Memory B cell (primary cell): ENCODE results near the gene LPP.

Experiments
- ATAC-seq: fragments of 150-1000 bp; cut with Tn5 transposase; 2 replicates; pipeline ENCODE4 v1.10.0; 2021; ENCODE audit warnings: low read depth, mild to moderate bottlenecking, moderate library complexity
- DNase-seq, 2 donors: peaks; one replicate each; pipeline ENCODE4 v3.0.0; 2022; ENCODE audit warnings: low spot score in 2 of 2
- H3K27ac Mint-ChIP-seq: one replicate; pipeline ENCODE4 v1.8.0; 2022; ENCODE audit warnings: mild to moderate bottlenecking, moderate library complexity, mixed read lengths
- H3K27me3 Mint-ChIP-seq: one replicate; pipeline ENCODE4 v1.8.0; 2022; ENCODE audit warnings: mixed read lengths
- H3K36me3 Mint-ChIP-seq: one replicate; pipeline ENCODE4 v1.8.0; 2022; ENCODE audit warnings: mild to moderate bottlenecking, mixed read lengths
- H3K4me1 Mint-ChIP-seq: one replicate; pipeline ENCODE4 v1.8.0; 2022; ENCODE audit warnings: mixed read lengths
- H3K4me3 Mint-ChIP-seq: one replicate; pipeline ENCODE4 v1.8.0; 2022; ENCODE audit warnings: mild to moderate bottlenecking, moderate library complexity, mixed read lengths
- H3K9me3 Mint-ChIP-seq: one replicate; pipeline ENCODE4 v1.8.0; 2022; ENCODE audit warnings: mixed read lengths

The LPP gene

DNA sequence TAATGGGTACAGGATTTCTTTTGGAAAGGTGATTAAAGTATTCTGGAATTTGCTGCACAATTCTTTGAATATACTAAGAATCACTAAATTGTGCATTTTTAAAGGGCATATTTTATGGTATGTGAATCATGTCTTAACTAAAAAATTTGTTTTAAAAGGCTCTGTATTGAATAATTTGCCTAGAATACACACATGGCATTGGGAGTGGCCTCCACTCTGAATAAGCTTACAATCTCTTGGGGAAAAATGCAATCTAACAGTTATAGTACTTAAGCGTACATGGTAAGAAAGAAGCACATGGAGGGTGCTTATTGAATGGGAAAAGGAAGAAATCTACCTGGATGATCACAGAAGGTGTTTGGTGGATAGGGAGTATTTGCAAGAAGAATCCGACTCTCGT, 385.1 kb downstream of the LPP start:
- H3K4me1 Mint-ChIP-seq, result peaks cover 12% of the 10 kb centered on the region
- peaks cover 17% of the 10 kb centered on the region for H3K36me3 Mint-ChIP-seq
- no peak overlapping the region for H3K27ac Mint-ChIP-seq
- H3K27me3 Mint-ChIP-seq, result no peaks in the 10 kb centered on the region
- H3K4me3 Mint-ChIP-seq, result no peak overlapping the region
- DNase-seq (no peak), ATAC-seq (no peak)
- H3K9me3 Mint-ChIP-seq, result no peaks in the 10 kb centered on the region

DNA sequence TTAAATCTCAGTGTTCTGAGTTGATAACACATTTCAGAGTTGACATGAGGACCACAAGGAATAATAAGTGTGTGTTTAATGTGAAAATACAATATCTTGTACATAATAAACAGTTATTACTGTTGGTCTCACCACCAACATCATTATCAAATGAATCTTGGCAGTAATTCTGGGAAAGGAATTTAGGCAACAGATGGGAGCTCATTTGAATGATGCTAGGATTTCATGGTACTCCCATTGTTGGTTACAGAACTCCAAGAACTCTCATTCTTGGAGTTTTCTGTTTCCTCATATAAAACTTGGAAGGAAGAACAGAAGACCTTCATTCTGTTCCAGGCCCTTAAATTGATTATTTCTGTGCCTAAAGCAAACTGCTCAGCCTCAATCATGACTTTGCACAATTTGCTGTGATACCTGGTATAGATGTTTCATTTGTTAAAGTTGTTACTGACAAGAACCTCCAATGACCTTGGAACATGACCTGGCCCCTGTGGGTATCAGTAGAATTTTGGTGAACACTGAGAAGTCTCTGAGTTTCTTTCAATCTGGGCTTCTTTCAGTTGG, 385.8 kb downstream of the LPP start:
- Mint-ChIP-seq H3K4me1 (peaks cover 12% of the 10 kb centered on the region), H3K27me3 (no peaks in the 10 kb centered on the region), H3K9me3 (no peaks in the 10 kb centered on the region), H3K36me3 (peaks cover 19% of the 10 kb centered on the region), H3K4me3 (no peak overlapping the region), H3K27ac (no peak overlapping the region)
- ATAC-seq (no peak), DNase-seq (no peak)

DNA sequence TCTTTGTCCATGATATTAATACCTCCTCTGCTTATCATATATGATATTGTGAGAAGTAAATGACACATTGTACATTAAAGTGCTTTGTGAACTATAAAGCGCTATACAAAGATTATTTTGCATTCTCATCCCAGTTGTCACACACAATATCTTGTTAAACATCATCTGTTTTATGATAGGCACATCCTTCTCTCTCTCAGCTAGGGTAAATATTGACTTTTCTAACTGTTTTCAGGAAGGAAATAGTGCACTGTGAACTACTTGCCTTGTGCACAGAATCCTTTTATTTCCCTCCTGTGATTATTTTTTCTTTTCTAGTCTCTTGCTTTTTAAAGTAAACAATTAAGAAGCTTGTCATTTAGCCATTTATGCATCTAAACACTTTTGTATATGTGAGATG, 388.2 kb downstream of the LPP start:
- no peak overlapping the region for H3K27ac Mint-ChIP-seq

DNA sequence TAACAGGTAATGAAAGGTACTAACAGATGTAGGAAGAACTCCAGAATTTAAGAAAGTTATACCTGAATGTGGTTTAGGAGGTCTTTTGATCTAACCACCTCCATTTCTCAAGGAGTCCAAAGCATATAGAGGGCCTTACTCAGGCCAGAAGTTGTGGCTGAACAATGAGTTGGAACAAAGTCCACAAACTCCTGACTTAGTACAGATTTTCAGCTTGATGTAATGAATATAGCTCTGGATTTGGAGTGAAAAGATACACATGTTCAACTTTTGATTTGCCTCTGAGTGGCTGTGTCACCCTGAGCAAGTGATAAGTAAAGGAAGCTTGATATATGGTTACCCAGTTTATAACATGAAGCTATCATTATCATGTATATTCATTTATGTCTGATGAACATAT, 390.1 kb downstream of the LPP start:
- peaks cover 12% of the 10 kb centered on the region for H3K4me1 Mint-ChIP-seq
- ATAC-seq (no peak), DNase-seq (no peak)
- H3K27me3 Mint-ChIP-seq, result no peaks in the 10 kb centered on the region
- no peaks in the 10 kb centered on the region for H3K9me3 Mint-ChIP-seq
- no peak overlapping the region for H3K27ac Mint-ChIP-seq
- no peak overlapping the region for H3K4me3 Mint-ChIP-seq
- H3K36me3 Mint-ChIP-seq, result peaks cover 14% of the 10 kb centered on the region

More for the DNA sequence above, 388.2 kb downstream of the LPP start:
- ATAC-seq (no peak), DNase-seq (no peak)
- Mint-ChIP-seq H3K27me3 (no peaks in the 10 kb centered on the region), H3K36me3 (peaks cover 16% of the 10 kb centered on the region), H3K4me3 (no peak overlapping the region), H3K9me3 (no peaks in the 10 kb centered on the region), H3K4me1 (peaks cover 12% of the 10 kb centered on the region)

DNA sequence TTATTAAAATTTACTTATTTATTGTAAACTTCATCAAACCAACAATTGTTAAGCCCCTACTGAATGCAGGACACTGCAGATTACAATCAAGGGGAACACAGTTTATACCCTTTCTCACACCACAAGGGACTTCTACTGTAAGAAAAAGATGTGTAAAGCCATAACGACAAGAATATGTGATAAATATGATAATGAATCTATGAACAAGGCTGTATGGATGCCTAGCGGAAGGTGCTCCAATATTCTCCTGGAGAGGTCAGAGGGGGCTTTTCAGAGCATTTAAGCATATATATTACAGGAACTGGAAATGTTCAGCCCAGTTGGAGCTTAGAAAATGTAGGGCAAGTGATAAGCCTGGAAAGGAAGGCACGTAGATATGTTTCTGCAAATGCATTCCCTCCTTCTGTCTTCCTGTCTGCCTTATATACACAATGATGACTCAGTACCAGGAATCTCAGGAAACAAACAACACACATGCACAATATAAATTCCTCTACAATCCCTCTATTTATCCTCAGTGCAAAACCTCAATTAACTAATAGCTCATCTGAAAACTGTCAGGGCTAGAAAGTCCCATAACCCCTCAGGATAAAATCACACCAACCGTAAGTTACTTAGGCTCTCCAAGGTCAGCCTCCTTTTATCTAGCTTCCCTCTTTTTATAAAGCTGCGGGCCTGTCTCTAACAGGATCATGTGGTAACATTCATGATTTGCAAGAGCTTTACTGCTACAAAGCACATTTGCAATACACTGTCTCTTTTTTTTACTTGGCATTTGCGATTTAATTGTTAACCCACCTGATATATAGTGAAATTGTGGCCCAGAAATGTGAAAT, 393.1 kb downstream of the LPP start:
- peaks cover 5% of the 10 kb centered on the region for H3K4me1 Mint-ChIP-seq
- peaks cover 12% of the 10 kb centered on the region for H3K36me3 Mint-ChIP-seq
- H3K27ac Mint-ChIP-seq, result no peak overlapping the region
- DNase-seq, result no peak
- no peaks in the 10 kb centered on the region for H3K9me3 Mint-ChIP-seq
- ATAC-seq, result no peak
- H3K4me3 Mint-ChIP-seq, result no peak overlapping the region
- H3K27me3 Mint-ChIP-seq, result no peaks in the 10 kb centered on the region

DNA sequence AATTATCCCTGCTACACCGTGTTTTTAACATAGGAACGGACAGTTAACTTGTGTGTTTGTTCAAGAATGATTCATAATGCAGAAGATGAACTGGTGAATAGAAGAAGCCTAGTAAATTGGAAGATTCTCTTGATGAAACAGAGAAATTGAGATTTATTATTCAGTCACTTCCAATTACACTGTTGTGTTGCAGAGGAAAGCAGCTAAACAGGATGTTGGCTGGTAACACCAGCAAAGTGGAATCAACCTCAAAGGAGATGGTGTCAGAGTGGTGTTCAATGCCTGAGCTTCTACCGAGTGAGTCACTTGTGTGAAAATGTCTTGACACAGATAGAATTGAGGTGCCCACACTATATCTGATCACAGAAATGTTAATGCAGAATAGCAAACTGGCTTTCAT, 399.6 kb downstream of the LPP start:
- peaks cover 4% of the 10 kb centered on the region for H3K36me3 Mint-ChIP-seq
- no peak overlapping the region for H3K4me3 Mint-ChIP-seq
- no peak overlapping the region for H3K27ac Mint-ChIP-seq
- H3K27me3 Mint-ChIP-seq, result no peaks in the 10 kb centered on the region
- ATAC-seq (no peak), DNase-seq (no peak)
- peaks cover 2% of the 10 kb centered on the region for H3K4me1 Mint-ChIP-seq
- no peaks in the 10 kb centered on the region for H3K9me3 Mint-ChIP-seq

DNA sequence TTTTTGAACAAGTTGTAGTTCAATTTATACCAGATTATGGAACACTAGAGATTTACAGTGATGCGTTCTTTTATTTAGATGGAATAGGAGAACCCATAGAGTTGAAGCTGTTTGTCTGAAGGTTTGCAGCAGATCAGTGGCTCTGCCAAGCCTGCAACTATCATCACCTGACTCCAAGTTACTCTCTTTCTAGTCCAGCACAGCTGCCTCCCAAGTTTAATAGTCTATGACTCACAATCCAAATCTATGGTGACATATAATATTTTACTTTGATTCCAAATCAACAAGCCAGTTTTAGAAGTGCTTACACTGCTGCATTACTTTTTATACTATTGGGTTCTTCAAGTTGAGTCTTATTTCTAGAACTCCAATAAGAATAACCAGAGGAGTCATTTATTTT, 400.4 kb downstream of the LPP start:
- no peaks in the 10 kb centered on the region for H3K27me3 Mint-ChIP-seq

DNA sequence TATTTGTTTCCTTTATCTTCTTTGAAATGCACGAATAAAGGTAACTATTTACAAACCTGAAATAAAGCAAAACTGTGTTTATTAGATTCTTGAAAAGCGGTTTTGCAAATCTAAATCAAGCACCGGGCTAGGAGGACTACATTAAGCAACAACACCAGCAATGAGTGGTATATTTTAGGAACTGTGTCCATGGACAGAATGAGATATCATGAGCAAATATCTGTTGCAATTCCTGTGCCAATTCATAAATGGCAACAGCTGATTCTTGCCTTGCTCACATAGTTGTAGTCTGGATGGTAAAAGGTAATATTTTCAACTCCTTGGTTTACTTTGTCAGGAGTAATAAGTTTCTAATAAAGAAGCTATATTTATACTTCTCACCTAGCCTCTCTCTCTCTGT, 403.3 kb downstream of the LPP start:
- H3K36me3 Mint-ChIP-seq, result peaks cover 4% of the 10 kb centered on the region

More for the DNA sequence above, 400.4 kb downstream of the LPP start:
- Mint-ChIP-seq H3K27ac (no peak overlapping the region), H3K9me3 (no peaks in the 10 kb centered on the region), H3K4me1 (peaks cover 2% of the 10 kb centered on the region), H3K36me3 (peaks cover 4% of the 10 kb centered on the region), H3K4me3 (no peak overlapping the region)
- no peak for ATAC-seq
- no peak for DNase-seq

DNA sequence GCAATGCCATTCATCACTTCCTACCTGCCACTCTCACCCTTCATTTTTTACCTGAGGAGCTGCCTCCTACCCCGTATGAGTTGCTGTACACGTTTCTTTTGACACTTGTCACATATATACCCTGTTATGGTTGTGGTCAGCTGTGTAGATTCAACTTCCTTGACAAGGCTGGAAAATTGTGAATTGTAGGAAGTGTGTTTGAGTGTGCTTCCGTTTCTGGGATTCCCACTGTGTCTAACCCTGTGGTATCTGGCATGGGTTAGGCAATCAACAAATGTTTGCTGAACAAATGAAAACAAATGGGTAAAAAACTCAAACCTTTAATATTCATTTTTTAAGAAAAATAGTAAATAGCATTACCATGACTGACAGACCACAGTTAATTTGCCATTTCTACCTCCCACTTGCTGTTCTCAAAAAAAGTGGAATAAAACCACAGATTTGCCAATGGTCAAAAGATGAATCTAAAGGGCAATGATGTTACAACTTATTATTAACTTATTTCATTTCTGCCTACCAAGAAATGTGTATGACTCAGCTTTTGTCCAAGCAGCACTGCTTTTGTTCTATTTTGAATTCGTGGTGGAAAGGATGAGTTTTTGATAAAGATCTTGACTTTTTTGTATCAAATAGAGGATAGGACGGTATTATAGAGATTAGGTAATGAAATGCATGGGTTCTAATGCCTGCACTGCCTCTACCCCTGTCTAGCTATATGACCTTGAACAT, 404.6 kb downstream of the LPP start:
- H3K9me3 Mint-ChIP-seq, result no peaks in the 10 kb centered on the region
- H3K27ac Mint-ChIP-seq, result no peak overlapping the region
- DNase-seq (no peak), ATAC-seq (no peak)
- H3K4me1 Mint-ChIP-seq, result peaks cover 10% of the 10 kb centered on the region
- H3K36me3 Mint-ChIP-seq, result peaks cover 2% of the 10 kb centered on the region
- H3K27me3 Mint-ChIP-seq, result no peaks in the 10 kb centered on the region
- H3K4me3 Mint-ChIP-seq, result no peak overlapping the region

More for the DNA sequence above, 403.3 kb downstream of the LPP start:
- no peak overlapping the region for H3K27ac Mint-ChIP-seq
- ATAC-seq (no peak), DNase-seq (no peak)
- no peaks in the 10 kb centered on the region for H3K9me3 Mint-ChIP-seq
- peaks cover 9% of the 10 kb centered on the region for H3K4me1 Mint-ChIP-seq
- no peak overlapping the region for H3K4me3 Mint-ChIP-seq
- H3K27me3 Mint-ChIP-seq, result no peaks in the 10 kb centered on the region

DNA sequence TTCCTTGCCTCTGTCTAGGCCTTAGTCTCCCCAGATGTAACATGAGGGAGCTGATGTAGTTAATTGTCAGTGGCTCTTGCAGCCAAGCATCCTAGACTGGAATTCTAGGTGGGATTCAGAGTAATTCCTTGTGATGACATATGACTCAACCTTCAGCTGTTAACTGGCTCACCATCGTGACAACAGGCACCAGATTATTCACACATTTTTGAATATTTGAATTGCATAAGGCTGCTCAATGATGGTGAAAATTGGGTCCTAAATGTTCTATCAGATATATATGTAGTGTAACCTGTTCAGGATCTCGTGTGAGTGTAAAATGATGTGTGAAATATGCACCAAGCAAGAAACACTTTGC, 405.1 kb downstream of the LPP start:
- DNase-seq, result no peak
- no peaks in the 10 kb centered on the region for H3K9me3 Mint-ChIP-seq
- peaks cover 2% of the 10 kb centered on the region for H3K36me3 Mint-ChIP-seq
- H3K4me3 Mint-ChIP-seq, result no peak overlapping the region
- no peak for ATAC-seq
- H3K4me1 Mint-ChIP-seq, result peaks cover 10% of the 10 kb centered on the region
- H3K27me3 Mint-ChIP-seq, result no peaks in the 10 kb centered on the region
- no peak overlapping the region for H3K27ac Mint-ChIP-seq

DNA sequence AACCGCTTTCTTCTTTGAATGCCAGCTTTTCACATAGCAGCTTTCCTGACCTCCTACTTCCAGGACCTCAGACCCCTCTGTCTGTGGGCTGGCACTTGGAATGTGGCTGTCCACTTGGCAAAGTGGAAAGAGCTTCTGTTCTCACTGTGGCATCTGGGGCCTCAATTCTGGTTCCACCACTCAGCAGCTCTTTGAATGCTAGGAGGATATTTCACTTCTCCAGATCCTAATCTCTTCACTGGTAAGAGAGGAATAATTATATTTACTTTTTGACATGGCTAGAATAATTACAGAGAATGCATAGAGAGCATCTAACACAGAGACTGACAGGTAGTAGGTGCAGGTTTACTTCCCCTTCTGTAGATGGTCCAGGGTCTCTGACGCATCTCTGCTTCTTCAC, 405.9 kb downstream of the LPP start:
- H3K9me3 Mint-ChIP-seq, result no peaks in the 10 kb centered on the region
- no peak overlapping the region for H3K4me3 Mint-ChIP-seq
- H3K27ac Mint-ChIP-seq, result no peak overlapping the region
- DNase-seq, result no peak
- peaks cover 4% of the 10 kb centered on the region for H3K36me3 Mint-ChIP-seq
- H3K27me3 Mint-ChIP-seq, result no peaks in the 10 kb centered on the region
- no peak for ATAC-seq
- peaks cover 10% of the 10 kb centered on the region for H3K4me1 Mint-ChIP-seq

DNA sequence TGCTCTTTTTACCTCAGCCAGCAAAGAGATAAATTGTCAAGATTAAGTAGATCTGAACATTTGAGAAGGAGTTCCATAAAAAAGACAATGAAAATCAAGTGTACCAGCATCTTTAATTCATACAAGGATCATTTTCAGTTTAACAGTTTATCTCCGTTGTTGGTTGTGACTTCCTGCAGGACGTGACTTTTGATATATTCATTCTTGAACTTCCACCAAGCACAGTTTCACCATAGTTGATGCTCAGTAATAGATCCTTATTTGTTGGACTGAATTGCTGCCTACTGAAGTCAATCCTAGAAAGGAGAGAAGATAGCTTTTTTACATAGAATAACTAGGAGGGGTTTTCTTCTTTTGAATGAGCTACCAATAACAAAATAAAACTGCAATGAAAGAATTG, 408.2 kb downstream of the LPP start:
- Mint-ChIP-seq H3K27ac (no peak overlapping the region), H3K4me3 (no peak overlapping the region)

DNA sequence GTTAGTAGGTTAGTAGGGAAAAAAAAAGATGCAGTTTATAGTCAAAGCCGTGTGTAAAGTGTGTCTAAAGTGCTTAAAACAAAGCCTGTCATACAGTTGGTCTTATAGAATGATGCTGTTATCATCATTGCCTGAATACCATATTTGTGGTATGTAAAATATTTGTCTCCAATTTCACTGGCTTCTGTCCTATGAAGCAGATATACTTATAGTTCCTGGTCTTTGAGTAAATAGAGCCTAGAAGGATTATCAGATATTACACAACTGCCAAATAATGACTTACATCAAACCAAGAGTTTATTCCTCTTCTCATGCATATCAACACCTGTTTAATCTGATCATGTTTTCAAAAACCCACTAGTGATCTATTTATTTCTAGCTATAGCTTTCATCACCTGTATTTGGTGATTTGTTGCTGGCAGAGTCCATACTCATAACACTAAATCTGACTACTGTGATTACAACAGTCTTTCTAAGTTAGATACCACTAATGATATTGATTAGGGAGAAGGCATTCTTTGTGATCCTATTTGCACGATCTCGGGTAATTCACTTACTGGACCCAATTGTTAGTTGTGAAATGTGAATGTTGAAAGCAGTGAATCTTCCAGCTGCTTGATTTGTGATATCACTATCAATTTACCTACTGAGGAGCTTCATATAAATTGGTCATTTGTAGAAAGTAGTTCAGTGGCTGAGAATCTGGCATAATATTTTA, 413.7 kb downstream of the LPP start:
- Mint-ChIP-seq H3K4me1 (peaks cover 5% of the 10 kb centered on the region), H3K9me3 (no peaks in the 10 kb centered on the region), H3K27ac (no peak overlapping the region)

More for the DNA sequence above, 408.2 kb downstream of the LPP start:
- no peak for DNase-seq
- no peaks in the 10 kb centered on the region for H3K9me3 Mint-ChIP-seq
- no peaks in the 10 kb centered on the region for H3K27me3 Mint-ChIP-seq
- H3K36me3 Mint-ChIP-seq, result peaks cover 5% of the 10 kb centered on the region
- H3K4me1 Mint-ChIP-seq, result peaks cover 10% of the 10 kb centered on the region
- no peak for ATAC-seq

DNA sequence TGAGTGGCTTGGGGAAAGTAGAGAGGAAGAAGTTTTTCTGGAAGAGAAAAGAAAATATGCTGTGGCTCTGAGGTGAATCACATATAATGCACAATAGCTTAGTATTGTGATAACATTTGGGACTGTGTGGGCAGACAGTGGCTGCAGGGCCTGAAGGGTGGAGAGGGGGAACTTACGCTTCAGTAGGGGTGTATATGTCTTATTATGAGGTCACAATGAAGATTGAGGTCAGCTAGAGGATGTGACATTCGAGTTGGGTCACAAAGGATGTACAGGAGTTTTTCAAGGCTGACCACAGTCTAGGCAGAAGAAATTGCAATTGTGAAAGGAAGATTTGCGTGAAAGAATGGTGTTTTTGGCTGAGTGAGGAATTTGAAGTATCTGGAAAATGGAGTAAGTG, 414.8 kb downstream of the LPP start:
- Mint-ChIP-seq H3K27me3 (no peaks in the 10 kb centered on the region), H3K36me3 (peaks cover 5% of the 10 kb centered on the region), H3K4me3 (no peak overlapping the region), H3K9me3 (no peaks in the 10 kb centered on the region), H3K4me1 (peaks cover 12% of the 10 kb centered on the region), H3K27ac (no peak overlapping the region)
- ATAC-seq (no peak), DNase-seq (no peak)

More for the DNA sequence above, 413.7 kb downstream of the LPP start:
- Mint-ChIP-seq H3K27me3 (no peaks in the 10 kb centered on the region), H3K36me3 (peaks cover 5% of the 10 kb centered on the region), H3K4me3 (no peak overlapping the region)
- ATAC-seq (no peak), DNase-seq (no peak)
